Transverse colon (tissue), 3 donors: ENCODE results near the gene BANP.
"Not testable (repeated sequence)": the region's sequence is repeated elsewhere in the genome, so short reads cannot be mapped to it uniquely, and the experiment has no call there.

Experiments
- POLR2A ChIP-seq: fragments of 450-650 bp; IDR thresholded peaks from one replicate; pipeline ENCODE4 v1.6.1; 2016; ENCODE audit warnings: antibody characterized with exemption, mild to moderate bottlenecking, moderate library complexity
- TF ChIP-seq, protein P1 (sequence below), 5 experiments: fragments of 200-600 bp in 3 of 5; fragments of 450-650 bp in 2 of 5; sonication (generic) in 3 of 5; IDR thresholded peaks; 1 replicate in 2 of 5; 2 replicates in 3 of 5; pipeline ENCODE4 v1.5.1; 2016 to 2017; ENCODE audit warnings: antibody characterized with exemption in 5 of 5, inconsistent platforms in 3 of 5, mild to moderate bottlenecking in 2 of 5, moderate library complexity in 1 of 5

- not testable (repeated sequence) for TF ChIP-seq POLR2A
- TF ChIP-seq, protein P1, sequence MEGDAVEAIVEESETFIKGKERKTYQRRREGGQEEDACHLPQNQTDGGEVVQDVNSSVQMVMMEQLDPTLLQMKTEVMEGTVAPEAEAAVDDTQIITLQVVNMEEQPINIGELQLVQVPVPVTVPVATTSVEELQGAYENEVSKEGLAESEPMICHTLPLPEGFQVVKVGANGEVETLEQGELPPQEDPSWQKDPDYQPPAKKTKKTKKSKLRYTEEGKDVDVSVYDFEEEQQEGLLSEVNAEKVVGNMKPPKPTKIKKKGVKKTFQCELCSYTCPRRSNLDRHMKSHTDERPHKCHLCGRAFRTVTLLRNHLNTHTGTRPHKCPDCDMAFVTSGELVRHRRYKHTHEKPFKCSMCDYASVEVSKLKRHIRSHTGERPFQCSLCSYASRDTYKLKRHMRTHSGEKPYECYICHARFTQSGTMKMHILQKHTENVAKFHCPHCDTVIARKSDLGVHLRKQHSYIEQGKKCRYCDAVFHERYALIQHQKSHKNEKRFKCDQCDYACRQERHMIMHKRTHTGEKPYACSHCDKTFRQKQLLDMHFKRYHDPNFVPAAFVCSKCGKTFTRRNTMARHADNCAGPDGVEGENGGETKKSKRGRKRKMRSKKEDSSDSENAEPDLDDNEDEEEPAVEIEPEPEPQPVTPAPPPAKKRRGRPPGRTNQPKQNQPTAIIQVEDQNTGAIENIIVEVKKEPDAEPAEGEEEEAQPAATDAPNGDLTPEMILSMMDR (IDR thresholded peaks at IDR 0.05), result not testable (repeated sequence)
Observed at GRCh38 chr16:87990254-87990653, 39.0 kb downstream of the BANP start.
